Liver (tissue), 9 donors: ENCODE measurements around the gene SERP2. TPM values are rescaled to one million over a fixed set of nuclear protein-coding genes. Genes with fewer than 3 reads are reported as not detected.

ENCODE experiments used
- DNase-seq: peaks from one replicate; pipeline ENCODE4 v3.0.0-alpha.2; 2017; ENCODE audit warnings: low spot score
- H3K27ac ChIP-seq, 2 donors: one replicate each; pipeline ENCODE4 v1.7.0; 2013; ENCODE audit warnings: inconsistent platforms in 2 of 2, low read length in 2 of 2, control low read depth in 1 of 2, low read depth in 1 of 2, mild to moderate bottlenecking in 1 of 2
- H3K27me3 ChIP-seq, 4 donors: one replicate each; pipeline versions ENCODE4 v1.6.1 to v1.7.0; 2013; ENCODE audit warnings: low read length in 3 of 4, inconsistent platforms in 1 of 4, mild to moderate bottlenecking in 1 of 4, moderate library complexity in 1 of 4; ENCODE audit not compliant: control insufficient read depth in 4 of 4, insufficient read depth in 4 of 4
- H3K36me3 ChIP-seq, 4 donors: one replicate each; pipeline versions ENCODE4 v1.6.1 to v1.7.0; 2013; ENCODE audit warnings: low read length in 3 of 4, mild to moderate bottlenecking in 3 of 4, low read depth in 1 of 4, moderate library complexity in 1 of 4; ENCODE audit not compliant: control insufficient read depth in 4 of 4, insufficient read depth in 3 of 4
- H3K4me1 ChIP-seq, 4 donors: one replicate each; pipeline versions ENCODE4 v1.6.1 to v1.7.0; 2013; ENCODE audit warnings: low read length in 3 of 4, mild to moderate bottlenecking in 3 of 4, moderate library complexity in 1 of 4; ENCODE audit not compliant: control insufficient read depth in 4 of 4, insufficient read depth in 4 of 4
- H3K4me3 ChIP-seq, 3 donors: one replicate each; pipeline versions ENCODE4 v1.6.1 to v1.7.0; 2013; ENCODE audit warnings: low read length in 3 of 3, control low read depth in 1 of 3, low read depth in 1 of 3, mild to moderate bottlenecking in 1 of 3
- H3K9ac ChIP-seq, 2 donors: one replicate each; pipeline ENCODE4 v1.7.0; 2013; ENCODE audit warnings: low read length in 2 of 2, mild to moderate bottlenecking in 2 of 2, moderate library complexity in 2 of 2, control low read depth in 1 of 2, low read depth in 1 of 2
- H3K9me3 ChIP-seq, 4 donors: one replicate each; pipeline versions ENCODE4 v1.6.1 to v1.7.0; 2013; ENCODE audit warnings: low read length in 3 of 4; ENCODE audit not compliant: control insufficient read depth in 4 of 4
- EGR1 ChIP-seq, 2 donors: IDR thresholded peaks; 2 replicates each; pipeline ENCODE4 v1.6.1; 2016 to 2018; ENCODE audit warnings: antibody characterized with exemption in 2 of 2, low read depth in 2 of 2
- FOXA1 ChIP-seq: IDR thresholded peaks from 2 replicates; pipeline ENCODE4 v1.6.1; 2016; ENCODE audit warnings: antibody characterized with exemption
- FOXA2 ChIP-seq: IDR thresholded peaks from 2 replicates; pipeline ENCODE4 v1.6.1; 2016; ENCODE audit warnings: antibody characterized with exemption
- GABPA ChIP-seq, 2 donors: IDR thresholded peaks in 1 of 2; conservative IDR thresholded peaks in 1 of 2; 2 replicates each; pipeline ENCODE4 v1.6.1; 2016; ENCODE audit warnings: antibody characterized with exemption in 2 of 2, mild to moderate bottlenecking in 1 of 2, moderate library complexity in 1 of 2
- HNF4A ChIP-seq, 2 donors: conservative IDR thresholded peaks; 2 replicates each; pipeline ENCODE4 v1.6.1; 2016; ENCODE audit warnings: antibody characterized with exemption in 2 of 2, mild to moderate bottlenecking in 2 of 2
- HNF4G ChIP-seq: IDR thresholded peaks from 2 replicates; pipeline ENCODE4 v1.6.1; 2016; ENCODE audit warnings: antibody characterized with exemption
- JUND ChIP-seq, 2 donors: IDR thresholded peaks; 2 replicates each; pipeline ENCODE4 v1.6.1; 2016; ENCODE audit warnings: antibody characterized with exemption in 2 of 2
- NR2F2 ChIP-seq: IDR thresholded peaks from 2 replicates; pipeline ENCODE4 v1.6.1; 2016; ENCODE audit warnings: antibody characterized with exemption
- RAD21 ChIP-seq, 2 donors: IDR thresholded peaks; 2 replicates each; pipeline ENCODE4 v1.6.1; 2016; ENCODE audit warnings: antibody characterized with exemption in 2 of 2, mild to moderate bottlenecking in 2 of 2
- RXRA ChIP-seq, 2 donors: IDR thresholded peaks; 2 replicates each; pipeline ENCODE4 v1.6.1; 2017 to 2018; ENCODE audit warnings: antibody characterized with exemption in 2 of 2, mild to moderate bottlenecking in 1 of 2
- SP1 ChIP-seq: IDR thresholded peaks from 2 replicates; pipeline ENCODE4 v1.6.1; 2018; ENCODE audit warnings: antibody characterized with exemption, mild to moderate bottlenecking
- TAF1 ChIP-seq: conservative IDR thresholded peaks from 2 replicates; pipeline ENCODE4 v1.6.1; 2016; ENCODE audit warnings: antibody characterized with exemption, mild to moderate bottlenecking
- YY1 ChIP-seq: IDR thresholded peaks from 2 replicates; pipeline ENCODE4 v1.6.1; 2016; ENCODE audit warnings: antibody characterized with exemption, mild to moderate bottlenecking
- WGBS: extraction: QIAGEN DNeasy Blood & Tissue Kit; methylation state at CpG from one replicate; pipeline ENCODE4 v1.1.7; 2013; 5-methylcytosine and 5-hydroxymethylcytosine counted together
- polyA plus RNA-seq, 2 donors: library from polyadenylated mRNA; stranded (reverse) in 1 of 2; unstranded in 1 of 2; fragments of 200-250 nt in 1 of 2; fragments of >200 nt in 1 of 2; fragmentation: Nextera tagmentation in 1 of 2; extraction: Ambion mirVana in 1 of 2; gene quantifications; one replicate each; pipeline versions ENCODE4 v1.2.1 to v1.2.3, GENCODE V29; 2013 to 2015
- total RNA-seq, 2 donors: library from RNA; depleted of rRNA; stranded (reverse); fragments of >200 nt; gene quantifications; one replicate each; pipeline ENCODE4 v1.2.3, GENCODE V29; 2014
- TF ChIP-seq, protein P1 (sequence below): IDR thresholded peaks from 2 replicates; pipeline ENCODE4 v1.6.1; 2016; ENCODE audit warnings: antibody characterized with exemption, mild to moderate bottlenecking
- TF ChIP-seq, protein P2 (sequence below): IDR thresholded peaks from 2 replicates; pipeline ENCODE4 v1.6.1; 2016; ENCODE audit warnings: antibody characterized with exemption
- TF ChIP-seq, protein P3 (sequence below): IDR thresholded peaks from 2 replicates; pipeline ENCODE4 v1.6.1; 2016; ENCODE audit warnings: antibody characterized with exemption
- TF ChIP-seq, protein P4 (sequence below): fragments of 150-350 bp; IDR thresholded peaks from 2 replicates; pipeline ENCODE4 v1.5.1; 2017; ENCODE audit warnings: improper control_type of control experiment, low read depth, low read length; ENCODE audit not compliant: missing input control
- TF ChIP-seq, protein P5 (sequence below): IDR thresholded peaks from 2 replicates; pipeline ENCODE4 v1.6.1; 2016; ENCODE audit warnings: antibody characterized with exemption
- donor health status: healthy.
- donor health status: healthy.
- donor health status: healthy.
- donor health status: healthy.
- donor health status: healthy.

The SERP2 gene
- total and polyA plus RNA-seq, 4 donors = 2.0 to 4.6 (median 3.6) TPM

DNA sequence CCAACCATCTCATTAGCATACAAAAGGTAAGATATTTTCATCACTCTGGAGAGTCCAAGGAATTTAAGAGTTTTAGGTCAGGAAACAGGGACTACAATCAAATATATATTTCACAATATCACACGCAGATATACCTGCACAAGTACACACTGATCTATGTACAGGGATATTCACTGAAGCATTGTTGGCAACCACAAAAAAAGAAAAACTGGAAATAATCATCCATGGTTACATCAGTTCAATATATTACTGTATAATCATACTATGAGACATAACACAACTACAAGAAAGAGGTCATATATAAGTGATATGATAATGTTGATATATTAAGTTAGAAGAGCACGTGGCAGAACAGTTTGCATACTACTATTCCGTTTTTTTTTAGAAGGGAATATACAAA is 2.2 kb upstream of the SERP2 start:
- 87% methylated on average over 3 of the region's 3 CpGs for WGBS
- Histone ChIP-seq H3K4me3 (no peak overlapping the region), H3K36me3 (no peaks in the 10 kb centered on the region), H3K27me3 (no peaks in the 10 kb centered on the region), H3K9me3 (no peaks in the 10 kb centered on the region), H3K9ac (no peak overlapping the region), H3K4me1 (peaks cover 0 to 8% (median 3%) of the 10 kb centered on the region in 4 donors), H3K27ac (no peak overlapping the region)
- TF ChIP-seq, protein P1, sequence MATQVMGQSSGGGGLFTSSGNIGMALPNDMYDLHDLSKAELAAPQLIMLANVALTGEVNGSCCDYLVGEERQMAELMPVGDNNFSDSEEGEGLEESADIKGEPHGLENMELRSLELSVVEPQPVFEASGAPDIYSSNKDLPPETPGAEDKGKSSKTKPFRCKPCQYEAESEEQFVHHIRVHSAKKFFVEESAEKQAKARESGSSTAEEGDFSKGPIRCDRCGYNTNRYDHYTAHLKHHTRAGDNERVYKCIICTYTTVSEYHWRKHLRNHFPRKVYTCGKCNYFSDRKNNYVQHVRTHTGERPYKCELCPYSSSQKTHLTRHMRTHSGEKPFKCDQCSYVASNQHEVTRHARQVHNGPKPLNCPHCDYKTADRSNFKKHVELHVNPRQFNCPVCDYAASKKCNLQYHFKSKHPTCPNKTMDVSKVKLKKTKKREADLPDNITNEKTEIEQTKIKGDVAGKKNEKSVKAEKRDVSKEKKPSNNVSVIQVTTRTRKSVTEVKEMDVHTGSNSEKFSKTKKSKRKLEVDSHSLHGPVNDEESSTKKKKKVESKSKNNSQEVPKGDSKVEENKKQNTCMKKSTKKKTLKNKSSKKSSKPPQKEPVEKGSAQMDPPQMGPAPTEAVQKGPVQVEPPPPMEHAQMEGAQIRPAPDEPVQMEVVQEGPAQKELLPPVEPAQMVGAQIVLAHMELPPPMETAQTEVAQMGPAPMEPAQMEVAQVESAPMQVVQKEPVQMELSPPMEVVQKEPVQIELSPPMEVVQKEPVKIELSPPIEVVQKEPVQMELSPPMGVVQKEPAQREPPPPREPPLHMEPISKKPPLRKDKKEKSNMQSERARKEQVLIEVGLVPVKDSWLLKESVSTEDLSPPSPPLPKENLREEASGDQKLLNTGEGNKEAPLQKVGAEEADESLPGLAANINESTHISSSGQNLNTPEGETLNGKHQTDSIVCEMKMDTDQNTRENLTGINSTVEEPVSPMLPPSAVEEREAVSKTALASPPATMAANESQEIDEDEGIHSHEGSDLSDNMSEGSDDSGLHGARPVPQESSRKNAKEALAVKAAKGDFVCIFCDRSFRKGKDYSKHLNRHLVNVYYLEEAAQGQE = no peak
- TF ChIP-seq, protein P2, sequence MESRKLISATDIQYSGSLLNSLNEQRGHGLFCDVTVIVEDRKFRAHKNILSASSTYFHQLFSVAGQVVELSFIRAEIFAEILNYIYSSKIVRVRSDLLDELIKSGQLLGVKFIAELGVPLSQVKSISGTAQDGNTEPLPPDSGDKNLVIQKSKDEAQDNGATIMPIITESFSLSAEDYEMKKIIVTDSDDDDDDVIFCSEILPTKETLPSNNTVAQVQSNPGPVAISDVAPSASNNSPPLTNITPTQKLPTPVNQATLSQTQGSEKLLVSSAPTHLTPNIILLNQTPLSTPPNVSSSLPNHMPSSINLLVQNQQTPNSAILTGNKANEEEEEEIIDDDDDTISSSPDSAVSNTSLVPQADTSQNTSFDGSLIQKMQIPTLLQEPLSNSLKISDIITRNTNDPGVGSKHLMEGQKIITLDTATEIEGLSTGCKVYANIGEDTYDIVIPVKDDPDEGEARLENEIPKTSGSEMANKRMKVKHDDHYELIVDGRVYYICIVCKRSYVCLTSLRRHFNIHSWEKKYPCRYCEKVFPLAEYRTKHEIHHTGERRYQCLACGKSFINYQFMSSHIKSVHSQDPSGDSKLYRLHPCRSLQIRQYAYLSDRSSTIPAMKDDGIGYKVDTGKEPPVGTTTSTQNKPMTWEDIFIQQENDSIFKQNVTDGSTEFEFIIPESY = no peak
- no peak for TF ChIP-seq FOXA2
- TF ChIP-seq FOXA1 = no peak
- TF ChIP-seq, protein P3, sequence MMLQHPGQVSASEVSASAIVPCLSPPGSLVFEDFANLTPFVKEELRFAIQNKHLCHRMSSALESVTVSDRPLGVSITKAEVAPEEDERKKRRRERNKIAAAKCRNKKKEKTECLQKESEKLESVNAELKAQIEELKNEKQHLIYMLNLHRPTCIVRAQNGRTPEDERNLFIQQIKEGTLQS = no peak
- TF ChIP-seq GABPA (IDR thresholded peaks at IDR 0.05 in 1 of 2, conservative IDR thresholded peaks at IDR 0.05 in 1 of 2) = no peak
- TF ChIP-seq, protein P4, sequence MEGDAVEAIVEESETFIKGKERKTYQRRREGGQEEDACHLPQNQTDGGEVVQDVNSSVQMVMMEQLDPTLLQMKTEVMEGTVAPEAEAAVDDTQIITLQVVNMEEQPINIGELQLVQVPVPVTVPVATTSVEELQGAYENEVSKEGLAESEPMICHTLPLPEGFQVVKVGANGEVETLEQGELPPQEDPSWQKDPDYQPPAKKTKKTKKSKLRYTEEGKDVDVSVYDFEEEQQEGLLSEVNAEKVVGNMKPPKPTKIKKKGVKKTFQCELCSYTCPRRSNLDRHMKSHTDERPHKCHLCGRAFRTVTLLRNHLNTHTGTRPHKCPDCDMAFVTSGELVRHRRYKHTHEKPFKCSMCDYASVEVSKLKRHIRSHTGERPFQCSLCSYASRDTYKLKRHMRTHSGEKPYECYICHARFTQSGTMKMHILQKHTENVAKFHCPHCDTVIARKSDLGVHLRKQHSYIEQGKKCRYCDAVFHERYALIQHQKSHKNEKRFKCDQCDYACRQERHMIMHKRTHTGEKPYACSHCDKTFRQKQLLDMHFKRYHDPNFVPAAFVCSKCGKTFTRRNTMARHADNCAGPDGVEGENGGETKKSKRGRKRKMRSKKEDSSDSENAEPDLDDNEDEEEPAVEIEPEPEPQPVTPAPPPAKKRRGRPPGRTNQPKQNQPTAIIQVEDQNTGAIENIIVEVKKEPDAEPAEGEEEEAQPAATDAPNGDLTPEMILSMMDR = no peak
- no peak for TF ChIP-seq NR2F2
- TF ChIP-seq HNF4A (conservative IDR thresholded peaks at IDR 0.05) = no peak
- no peak for TF ChIP-seq EGR1 (IDR thresholded peaks at IDR 0.05; ENCODE audit: low read depth in 2 of 2)
- TF ChIP-seq SP1 = no peak
- TF ChIP-seq YY1 = no peak
- no peak for TF ChIP-seq RAD21 (IDR thresholded peaks at IDR 0.05)
- TF ChIP-seq, protein P5, sequence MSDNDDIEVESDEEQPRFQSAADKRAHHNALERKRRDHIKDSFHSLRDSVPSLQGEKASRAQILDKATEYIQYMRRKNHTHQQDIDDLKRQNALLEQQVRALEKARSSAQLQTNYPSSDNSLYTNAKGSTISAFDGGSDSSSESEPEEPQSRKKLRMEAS = no peak
- TF ChIP-seq RXRA (IDR thresholded peaks at IDR 0.05) = no peak
- TF ChIP-seq JUND (IDR thresholded peaks at IDR 0.05) = no peak
- no peak for TF ChIP-seq HNF4G
- no peak for TF ChIP-seq TAF1
- no peak for DNase-seq
